Measurements from ENCODE around the gene PLCH1. TPM values are rescaled to one million over a fixed set of nuclear protein-coding genes. Genes with fewer than 3 reads are reported as not detected.

Gene PLCH1
- total RNA-seq, 5 donors from 2014 or later (not counting 1 experiment from before 2014, with no cell fraction given), result 0.06 to 0.12 (median 0.09) TPM; not detected in 1

DNA sequence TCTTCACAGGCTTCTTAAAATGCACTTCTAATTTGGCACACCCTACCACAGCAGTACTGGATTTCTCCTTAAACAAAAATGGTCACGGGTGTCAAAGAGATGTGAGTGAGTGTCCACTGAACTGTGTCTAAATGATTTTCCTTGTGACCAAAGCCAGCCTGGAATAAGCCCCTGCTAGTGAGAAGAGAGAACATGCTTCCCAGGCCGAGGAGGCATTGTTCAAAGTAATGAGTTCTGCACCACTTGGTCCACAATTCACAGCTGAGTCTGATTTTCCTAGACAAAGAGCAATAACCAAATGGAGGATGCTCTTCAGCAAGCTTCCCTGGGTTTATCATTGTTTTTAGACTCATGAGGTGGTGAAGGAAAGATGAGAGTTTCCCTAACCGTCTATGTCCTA, 3.8 kb downstream of the PLCH1 start:
- H3K27me3 ChIP-seq (replicated peaks in 1 of 2; ENCODE audit: control insufficient read depth in 2 of 2, extremely low read depth in 1 of 2, insufficient read depth in 2 of 2, low read length in 1 of 2), result peaks cover 0 to 35% of the 10 kb centered on the region in 2 experiments
- H3K27ac ChIP-seq (ENCODE audit: low read length), result no peak overlapping the region
- 56% methylated on average over 1 of the region's 3 CpGs for WGBS (ENCODE audit: insufficient coverage)
- ChIA-PET CTCF (interaction anchor here (0.5 to 0.9 kb wide), 2 partner anchors 15 to 82 kb away, joined by 3 to 5 read pairs; no protein-coding TSS in a partner anchor), POLR2A (interaction anchor here in 1 of 2 donors (0.7 kb wide), 2 partner anchors 119 to 1636 kb away, joined by 3 read pairs; no protein-coding TSS in a partner anchor)
- Mint-ChIP-seq H3K4me3 (no peak overlapping the region), H3K27me3 (peaks cover 41 to 60% of the 10 kb centered on the region in 2 donors), H3K36me3 (no peaks in the 10 kb centered on the region), H3K4me1 (peaks cover 20 to 30% (median 29%) of the 10 kb centered on the region in 3 donors), H3K9me3 (no peaks in the 10 kb centered on the region), H3K27ac (no peak overlapping the region)
- no peaks in the 10 kb centered on the region for H3K9me3 ChIP-seq
- DNase-seq (no peak), ATAC-seq (replicated peaks in 1 of 4) (no peak)
- no peaks in the 10 kb centered on the region for H3K36me3 ChIP-seq (ENCODE audit: control insufficient read depth in 2 of 2, extremely low read depth in 1 of 2, insufficient read depth in 1 of 2, low read length in 1 of 2)
- H3K4me3 ChIP-seq (ENCODE audit: control insufficient read depth in 1 of 2, extremely low read depth in 1 of 2, low read length in 1 of 2), result no peak overlapping the region
- H3K4me1 ChIP-seq (ENCODE audit: control insufficient read depth in 1 of 2, extremely low read depth in 1 of 2, insufficient read depth in 2 of 2, low read length in 2 of 2), result peaks cover 0 to 24% of the 10 kb centered on the region in 2 experiments

GRCh38 chr3:155739154-155739553, 5.7 kb downstream of the PLCH1 start:
- Histone ChIP-seq H3K27me3 (replicated peaks in 1 of 2; ENCODE audit: control insufficient read depth in 2 of 2, extremely low read depth in 1 of 2, insufficient read depth in 2 of 2, low read length in 1 of 2) (peaks cover 0 to 20% of the 10 kb centered on the region in 2 experiments), H3K4me3 (ENCODE audit: control insufficient read depth in 1 of 2, extremely low read depth in 1 of 2, low read length in 1 of 2) (no peak overlapping the region), H3K36me3 (ENCODE audit: control insufficient read depth in 2 of 2, extremely low read depth in 1 of 2, insufficient read depth in 1 of 2, low read length in 1 of 2) (no peaks in the 10 kb centered on the region), H3K27ac (ENCODE audit: low read length) (no peak overlapping the region), H3K4me1 (ENCODE audit: control insufficient read depth in 1 of 2, extremely low read depth in 1 of 2, insufficient read depth in 2 of 2, low read length in 2 of 2) (peaks cover 0 to 9% of the 10 kb centered on the region in 2 experiments), H3K9me3 (no peaks in the 10 kb centered on the region)
- H3K27me3 Mint-ChIP-seq, result peaks cover 37 to 49% of the 10 kb centered on the region in 2 donors
- H3K36me3 Mint-ChIP-seq, result no peaks in the 10 kb centered on the region
- POLR2A ChIA-PET, result no interaction called here
- H3K4me3 Mint-ChIP-seq, result no peak overlapping the region
- no peaks in the 10 kb centered on the region for H3K9me3 Mint-ChIP-seq
- ATAC-seq (replicated peaks in 1 of 4) (no peak), DNase-seq (peak in 1 of 35 experiments; percentile 23)
- WGBS (ENCODE audit: insufficient coverage), result no CpG with 5 or more reads among the region's 5 CpGs
- CTCF ChIA-PET, result no interaction called here
- H3K27ac Mint-ChIP-seq, result no peak overlapping the region
- H3K4me1 Mint-ChIP-seq, result peaks cover 4 to 13% (median 12%) of the 10 kb centered on the region in 3 donors

- H3K27me3 Mint-ChIP-seq, result peaks cover 34 to 46% of the 10 kb centered on the region in 2 donors
- ChIA-PET CTCF (interaction anchor here in 1 of 2 donors (0.5 kb wide), 1 partner anchor 362 kb away, joined by 4 read pairs; no protein-coding TSS in a partner anchor), POLR2A (no interaction called here)
- DNase-seq (no peak), ATAC-seq (replicated peaks in 1 of 4) (no peak)
- 92% methylated on average over 3 of the region's 13 CpGs for WGBS (ENCODE audit: insufficient coverage)
- no peaks in the 10 kb centered on the region for H3K9me3 ChIP-seq
- H3K27ac Mint-ChIP-seq, result no peak overlapping the region
- no peaks in the 10 kb centered on the region for H3K36me3 Mint-ChIP-seq
- no peak overlapping the region for H3K27ac ChIP-seq (ENCODE audit: low read length)
- peaks cover 1 to 9% (median 8%) of the 10 kb centered on the region in 3 donors for H3K4me1 Mint-ChIP-seq
- peaks cover 0 to 17% of the 10 kb centered on the region in 2 experiments for H3K27me3 ChIP-seq (replicated peaks in 1 of 2; ENCODE audit: control insufficient read depth in 2 of 2, extremely low read depth in 1 of 2, insufficient read depth in 2 of 2, low read length in 1 of 2)
- H3K4me1 ChIP-seq (ENCODE audit: control insufficient read depth in 1 of 2, extremely low read depth in 1 of 2, insufficient read depth in 2 of 2, low read length in 2 of 2), result peaks cover 0 to 5% of the 10 kb centered on the region in 2 experiments
- H3K4me3 Mint-ChIP-seq, result no peak overlapping the region
- no peak overlapping the region for H3K4me3 ChIP-seq (ENCODE audit: control insufficient read depth in 1 of 2, extremely low read depth in 1 of 2, low read length in 1 of 2)
- no peaks in the 10 kb centered on the region for H3K36me3 ChIP-seq (ENCODE audit: control insufficient read depth in 2 of 2, extremely low read depth in 1 of 2, insufficient read depth in 1 of 2, low read length in 1 of 2)
- no peaks in the 10 kb centered on the region for H3K9me3 Mint-ChIP-seq
Observed at GRCh38 chr3:155738580-155739076, 6.2 kb downstream of the PLCH1 start.

DNA sequence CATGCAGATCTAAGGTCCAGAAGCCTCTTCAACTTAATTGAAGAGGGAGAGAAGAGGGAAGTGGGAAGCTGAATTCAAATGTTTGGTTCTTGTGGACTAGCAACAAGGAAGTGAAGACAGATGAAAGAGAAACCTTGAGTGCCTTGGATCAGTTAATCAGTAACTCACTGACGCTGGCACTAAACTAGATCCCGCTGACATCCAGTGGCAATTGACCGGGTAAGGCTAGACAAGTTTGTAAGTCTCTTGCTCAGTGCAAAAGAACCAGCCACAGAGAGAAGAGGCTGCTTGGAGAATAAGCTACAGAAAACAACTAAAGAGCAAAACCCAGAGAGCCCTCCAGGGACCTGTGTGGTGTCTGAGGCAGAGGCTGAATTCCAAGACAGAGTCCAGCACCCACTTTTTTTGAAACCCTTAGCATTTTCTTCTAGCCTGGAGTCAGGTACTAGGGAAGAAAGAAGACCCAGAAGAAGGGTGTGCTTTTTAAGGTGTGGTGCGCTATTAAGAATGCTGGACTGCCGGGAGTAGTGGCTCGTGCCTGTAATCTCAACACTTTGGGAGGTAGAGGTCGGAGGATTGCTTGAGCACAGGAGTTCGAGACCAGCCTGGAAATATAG, 6.9 kb downstream of the PLCH1 start:
- no peaks in the 10 kb centered on the region for H3K36me3 ChIP-seq (ENCODE audit: control insufficient read depth in 2 of 2, extremely low read depth in 1 of 2, insufficient read depth in 1 of 2, low read length in 1 of 2)
- H3K27ac ChIP-seq (ENCODE audit: low read length), result no peak overlapping the region
- H3K4me1 ChIP-seq (ENCODE audit: control insufficient read depth in 1 of 2, extremely low read depth in 1 of 2, insufficient read depth in 2 of 2, low read length in 2 of 2), result no peaks in the 10 kb centered on the region
- ChIA-PET CTCF (no interaction called here), POLR2A (interaction anchor here in 1 of 2 donors (0.6 kb wide), 1 partner anchor 660 kb away, joined by 3 read pairs; no protein-coding TSS in a partner anchor)
- peaks cover 0 to 11% of the 10 kb centered on the region in 2 experiments for H3K27me3 ChIP-seq (replicated peaks in 1 of 2; ENCODE audit: control insufficient read depth in 2 of 2, extremely low read depth in 1 of 2, insufficient read depth in 2 of 2, low read length in 1 of 2)
- Mint-ChIP-seq H3K36me3 (no peaks in the 10 kb centered on the region), H3K4me3 (no peak overlapping the region), H3K27me3 (peaks cover 36 to 43% of the 10 kb centered on the region in 2 donors), H3K9me3 (no peaks in the 10 kb centered on the region), H3K4me1 (peaks cover 0 to 5% (median 1%) of the 10 kb centered on the region in 3 donors), H3K27ac (no peak overlapping the region)
- ATAC-seq (replicated peaks in 1 of 4), result no peak
- H3K9me3 ChIP-seq, result no peaks in the 10 kb centered on the region
- 58% methylated on average over 7 of the region's 8 CpGs for WGBS (ENCODE audit: insufficient coverage)
- no peak for DNase-seq
- no peak overlapping the region for H3K4me3 ChIP-seq (ENCODE audit: control insufficient read depth in 1 of 2, extremely low read depth in 1 of 2, low read length in 1 of 2)

DNA sequence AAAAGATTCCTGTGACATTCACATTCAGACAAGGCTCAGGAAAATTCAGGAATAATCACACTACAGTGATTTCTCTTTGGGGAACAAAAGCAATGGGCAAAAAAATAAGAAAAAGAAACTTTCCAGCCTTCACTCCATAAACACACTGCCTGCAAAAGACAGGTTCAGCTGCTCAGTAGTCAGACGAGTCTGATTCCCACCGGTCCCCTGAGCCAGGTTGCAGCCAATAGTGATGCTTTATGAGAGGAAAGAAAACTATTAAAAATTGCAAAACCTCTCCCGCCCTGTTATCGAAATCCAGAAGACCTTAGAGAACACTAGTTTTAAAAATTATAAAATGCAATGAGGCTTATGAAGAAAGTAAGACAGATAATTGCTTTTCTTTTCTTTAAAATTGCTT, 8.5 kb downstream of the PLCH1 start:
- Histone ChIP-seq H3K9me3 (no peaks in the 10 kb centered on the region), H3K4me3 (ENCODE audit: control insufficient read depth in 1 of 2, extremely low read depth in 1 of 2, low read length in 1 of 2) (no peak overlapping the region), H3K27ac (ENCODE audit: low read length) (no peak overlapping the region), H3K4me1 (ENCODE audit: control insufficient read depth in 1 of 2, extremely low read depth in 1 of 2, insufficient read depth in 2 of 2, low read length in 2 of 2) (no peaks in the 10 kb centered on the region), H3K36me3 (ENCODE audit: control insufficient read depth in 2 of 2, extremely low read depth in 1 of 2, insufficient read depth in 1 of 2, low read length in 1 of 2) (no peaks in the 10 kb centered on the region), H3K27me3 (replicated peaks in 1 of 2; ENCODE audit: control insufficient read depth in 2 of 2, extremely low read depth in 1 of 2, insufficient read depth in 2 of 2, low read length in 1 of 2) (peaks cover 0 to 12% of the 10 kb centered on the region in 2 experiments)
- no peaks in the 10 kb centered on the region for H3K36me3 Mint-ChIP-seq
- CTCF ChIA-PET, result no interaction called here
- no CpG with 5 or more reads among the region's 4 CpGs for WGBS (ENCODE audit: insufficient coverage)
- H3K27me3 Mint-ChIP-seq, result peaks cover 30 to 40% of the 10 kb centered on the region in 2 donors
- DNase-seq (no peak), ATAC-seq (replicated peaks in 1 of 4) (no peak)
- no peaks in the 10 kb centered on the region for H3K9me3 Mint-ChIP-seq
- H3K27ac Mint-ChIP-seq, result no peak overlapping the region
- no peaks in the 10 kb centered on the region for H3K4me1 Mint-ChIP-seq
- no peak overlapping the region for H3K4me3 Mint-ChIP-seq
- POLR2A ChIA-PET, result interaction anchor here in 1 of 2 donors (0.7 kb wide), 1 partner anchor 26 kb away, joined by 10 read pairs; no protein-coding TSS in a partner anchor

DNA sequence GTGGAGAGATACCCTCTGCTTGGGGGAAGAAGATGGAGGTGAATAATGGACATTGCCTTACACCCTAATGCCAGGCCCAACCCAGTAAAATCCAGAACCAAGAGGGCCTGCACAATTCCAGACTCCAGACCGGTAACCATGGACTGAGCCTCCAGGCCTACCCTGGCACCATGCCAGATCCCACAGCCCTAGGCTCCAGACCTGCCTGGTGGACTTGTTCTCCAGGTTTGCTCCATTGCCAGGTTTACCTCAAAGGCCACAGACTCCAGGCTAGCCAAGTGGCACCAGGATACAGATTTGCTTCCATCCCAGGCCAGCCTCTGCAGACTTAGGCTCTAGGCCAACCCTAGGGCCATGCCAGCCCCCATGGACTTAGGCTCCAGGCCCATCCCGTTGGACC, 14.0 kb downstream of the PLCH1 start:
- Histone ChIP-seq H3K4me1 (ENCODE audit: control insufficient read depth in 1 of 2, extremely low read depth in 1 of 2, insufficient read depth in 2 of 2, low read length in 2 of 2) (no peaks in the 10 kb centered on the region), H3K27me3 (replicated peaks in 1 of 2; ENCODE audit: control insufficient read depth in 2 of 2, extremely low read depth in 1 of 2, insufficient read depth in 2 of 2, low read length in 1 of 2) (peaks cover 0 to 15% of the 10 kb centered on the region in 2 experiments), H3K36me3 (ENCODE audit: control insufficient read depth in 2 of 2, extremely low read depth in 1 of 2, insufficient read depth in 1 of 2, low read length in 1 of 2) (no peaks in the 10 kb centered on the region), H3K4me3 (ENCODE audit: control insufficient read depth in 1 of 2, extremely low read depth in 1 of 2, low read length in 1 of 2) (no peak overlapping the region), H3K9me3 (no peaks in the 10 kb centered on the region), H3K27ac (ENCODE audit: low read length) (no peak overlapping the region)
- no peak for ATAC-seq (replicated peaks in 1 of 4)
- DNase-seq, result no peak
- WGBS (ENCODE audit: insufficient coverage), result 95% methylated on average over 2 of the region's 2 CpGs
- no peak overlapping the region for H3K27ac Mint-ChIP-seq
- no peaks in the 10 kb centered on the region for H3K36me3 Mint-ChIP-seq
- H3K27me3 Mint-ChIP-seq, result peaks cover 12 to 25% of the 10 kb centered on the region in 2 donors
- POLR2A ChIA-PET, result no interaction called here
- no peaks in the 10 kb centered on the region for H3K9me3 Mint-ChIP-seq
- CTCF ChIA-PET, result no interaction called here
- no peaks in the 10 kb centered on the region for H3K4me1 Mint-ChIP-seq
- no peak overlapping the region for H3K4me3 Mint-ChIP-seq
